HPDE6-E6E7 (cell line): Measurements from ENCODE around the gene CDH4.

Experiments
- DNase-seq: peaks from one replicate; pipeline ENCODE4 v3.0.0; 2011; ENCODE audit warnings: missing footprints; ENCODE audit errors: extremely low spot score

The CDH4 gene

GRCh38 chr20:61281286-61281795, 29.3 kb downstream of the CDH4 start:
- no peak for DNase-seq

GRCh38 chr20:61284752-61285151, 32.7 kb downstream of the CDH4 start:
- DNase-seq: no peak

- DNase-seq: no peak
These were observed 33.1 kb downstream of the CDH4 start for GRCh38 chr20:61285152-61285645.

- no peak for DNase-seq
These were observed 33.6 kb downstream of the CDH4 start for GRCh38 chr20:61285691-61286090.

- DNase-seq: no peak
These were observed 35.7 kb downstream of the CDH4 start for GRCh38 chr20:61287583-61288275.

GRCh38 chr20:61288331-61288784, 36.3 kb downstream of the CDH4 start:
- no peak for DNase-seq

GRCh38 chr20:61289166-61289565, 37.1 kb downstream of the CDH4 start:
- DNase-seq: no peak

GRCh38 chr20:61290721-61291120, 38.7 kb downstream of the CDH4 start:
- no peak for DNase-seq

GRCh38 chr20:61291166-61291829, 39.2 kb downstream of the CDH4 start:
- DNase-seq: no peak

GRCh38 chr20:61292391-61292790, 40.3 kb downstream of the CDH4 start:
- no peak for DNase-seq

- no peak for DNase-seq
These were observed 41.0 kb downstream of the CDH4 start for GRCh38 chr20:61292821-61293612.

- DNase-seq: no peak
These were observed 41.9 kb downstream of the CDH4 start for GRCh38 chr20:61293951-61294350.

- DNase-seq: no peak
These were observed 43.2 kb downstream of the CDH4 start for GRCh38 chr20:61295249-61295648.

GRCh38 chr20:61295682-61296628, 43.9 kb downstream of the CDH4 start:
- no peak for DNase-seq

- DNase-seq: no peak
These were observed 44.6 kb downstream of the CDH4 start for GRCh38 chr20:61296629-61297019.

- no peak for DNase-seq
These were observed 45.4 kb downstream of the CDH4 start for GRCh38 chr20:61297491-61297890.

- DNase-seq: no peak
These were observed 45.9 kb downstream of the CDH4 start for GRCh38 chr20:61297986-61298385.

- no peak for DNase-seq
These were observed 46.6 kb downstream of the CDH4 start for GRCh38 chr20:61298661-61299060.

GRCh38 chr20:61299104-61299503, 47.0 kb downstream of the CDH4 start:
- DNase-seq: no peak

GRCh38 chr20:61299618-61300017, 47.6 kb downstream of the CDH4 start:
- no peak for DNase-seq

- no peak for DNase-seq
These were observed 48.2 kb downstream of the CDH4 start for GRCh38 chr20:61300293-61300692.
